ENCODE results near the gene C2CD5.
"Not testable (repeated sequence)": the region's sequence is repeated elsewhere in the genome, so short reads cannot be mapped to it uniquely, and the experiment has no call there.

- not testable (repeated sequence) for TF ChIP-seq CTCF (IDR thresholded peaks at IDR 0.05); POLR2AphosphoS5 (IDR thresholded peaks at IDR 0.05; ENCODE audit: low read depth, low read length); SIN3A (IDR thresholded peaks at IDR 0.05; ENCODE audit: borderline replicate concordance, insufficient read depth, low read depth, low read length)
- TF ChIP-seq, protein P1, sequence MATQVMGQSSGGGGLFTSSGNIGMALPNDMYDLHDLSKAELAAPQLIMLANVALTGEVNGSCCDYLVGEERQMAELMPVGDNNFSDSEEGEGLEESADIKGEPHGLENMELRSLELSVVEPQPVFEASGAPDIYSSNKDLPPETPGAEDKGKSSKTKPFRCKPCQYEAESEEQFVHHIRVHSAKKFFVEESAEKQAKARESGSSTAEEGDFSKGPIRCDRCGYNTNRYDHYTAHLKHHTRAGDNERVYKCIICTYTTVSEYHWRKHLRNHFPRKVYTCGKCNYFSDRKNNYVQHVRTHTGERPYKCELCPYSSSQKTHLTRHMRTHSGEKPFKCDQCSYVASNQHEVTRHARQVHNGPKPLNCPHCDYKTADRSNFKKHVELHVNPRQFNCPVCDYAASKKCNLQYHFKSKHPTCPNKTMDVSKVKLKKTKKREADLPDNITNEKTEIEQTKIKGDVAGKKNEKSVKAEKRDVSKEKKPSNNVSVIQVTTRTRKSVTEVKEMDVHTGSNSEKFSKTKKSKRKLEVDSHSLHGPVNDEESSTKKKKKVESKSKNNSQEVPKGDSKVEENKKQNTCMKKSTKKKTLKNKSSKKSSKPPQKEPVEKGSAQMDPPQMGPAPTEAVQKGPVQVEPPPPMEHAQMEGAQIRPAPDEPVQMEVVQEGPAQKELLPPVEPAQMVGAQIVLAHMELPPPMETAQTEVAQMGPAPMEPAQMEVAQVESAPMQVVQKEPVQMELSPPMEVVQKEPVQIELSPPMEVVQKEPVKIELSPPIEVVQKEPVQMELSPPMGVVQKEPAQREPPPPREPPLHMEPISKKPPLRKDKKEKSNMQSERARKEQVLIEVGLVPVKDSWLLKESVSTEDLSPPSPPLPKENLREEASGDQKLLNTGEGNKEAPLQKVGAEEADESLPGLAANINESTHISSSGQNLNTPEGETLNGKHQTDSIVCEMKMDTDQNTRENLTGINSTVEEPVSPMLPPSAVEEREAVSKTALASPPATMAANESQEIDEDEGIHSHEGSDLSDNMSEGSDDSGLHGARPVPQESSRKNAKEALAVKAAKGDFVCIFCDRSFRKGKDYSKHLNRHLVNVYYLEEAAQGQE (IDR thresholded peaks at IDR 0.05; ENCODE audit: insufficient read depth in 1 of 2, low read depth in 2 of 2, low read length in 1 of 2), result not testable (repeated sequence)
Observed at GRCh38 chr12:22444317-22444665, 100.1 kb downstream of the C2CD5 start.
